ENCODE results near the gene MOB3A. TPM values are rescaled to one million over a fixed set of nuclear protein-coding genes. Genes with fewer than 3 reads are reported as not detected.

Gene MOB3A
- total and polyA plus RNA-seq, 2 experiments from 2014 or later = 2.9 to 5.9 TPM

DNA sequence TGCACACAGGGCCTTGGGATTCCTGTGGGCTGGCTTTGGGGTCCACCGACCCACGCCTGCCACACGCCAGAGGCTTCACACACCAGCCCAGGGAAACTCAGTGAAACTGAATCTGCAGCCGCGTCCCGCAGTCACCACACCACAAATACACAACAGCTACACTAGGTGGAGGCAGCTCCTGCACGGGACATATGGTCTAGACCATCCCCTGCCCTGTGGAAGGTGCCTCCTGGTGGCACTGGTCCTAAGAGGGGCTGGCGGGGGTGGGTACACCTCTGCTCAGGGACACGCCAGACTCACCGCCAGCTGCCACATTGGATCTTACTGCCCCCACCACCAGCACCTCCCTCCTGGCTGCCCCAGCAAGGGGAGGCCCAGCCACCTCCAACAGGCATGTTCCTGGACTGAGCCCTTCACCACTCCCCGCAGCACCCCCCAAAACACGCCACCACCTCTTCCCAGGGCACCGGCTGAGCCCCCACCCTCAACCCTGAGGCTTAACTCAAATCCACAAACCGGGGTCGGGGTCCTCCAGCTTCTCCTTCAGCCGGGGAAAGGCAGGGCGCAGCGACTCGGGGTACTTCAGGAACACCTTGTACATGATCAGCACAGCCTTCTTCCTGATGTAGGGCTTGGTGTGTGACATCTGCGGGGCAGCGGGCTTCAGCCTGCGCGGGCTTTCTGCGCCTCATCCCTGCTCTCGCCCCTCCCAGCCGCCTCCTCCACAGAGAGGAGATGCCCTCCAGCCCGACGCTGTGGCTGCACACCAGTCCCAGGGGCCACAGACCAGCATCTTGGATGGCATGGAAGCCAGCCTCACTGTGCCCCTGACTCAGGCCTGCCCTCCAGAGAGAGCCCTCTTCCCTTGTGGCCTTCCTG is 34.0 kb upstream of the MOB3A start:
- Mint-ChIP-seq H3K9me3 (no peaks in the 10 kb centered on the region), H3K27me3 (ENCODE audit: insufficient read depth, low read depth, poor library complexity) (peaks cover 3% of the 10 kb centered on the region), H3K36me3 (ENCODE audit: low read depth) (peaks cover 67% of the 10 kb centered on the region), H3K4me1 (no peaks in the 10 kb centered on the region; the same call in 2 of the 3 replicates), H3K4me3 (no peak overlapping the region), H3K27ac (no peak overlapping the region)
- H3K9me2 ChIP-seq (ENCODE audit: insufficient read depth) = no peaks in the 10 kb centered on the region
- peaks cover 21% of the 10 kb centered on the region for H4K20me1 ChIP-seq (replicated peaks; ENCODE audit: insufficient read depth)
- H3K4me3 ChIP-seq = no peak overlapping the region
- no peaks in the 10 kb centered on the region for H3K4me1 ChIP-seq (ENCODE audit: insufficient read depth)
- no peaks in the 10 kb centered on the region for H3K27me3 ChIP-seq (ENCODE audit: insufficient read depth)
- no peak overlapping the region for H3K27ac ChIP-seq (ENCODE audit: low read depth)
- 0 out of 2 replicates have a peak, but pooled peaks cover 8% of the 10 kb centered on the region for H3F3A ChIP-seq (replicated peaks; ENCODE audit: low read depth)
- H3K36me3 ChIP-seq (ENCODE audit: insufficient read depth) = peaks cover 25% of the 10 kb centered on the region
- no peak overlapping the region for H2AFZ ChIP-seq
- ATAC-seq (no peak), DNase-seq (ENCODE audit: low spot score) (no peak)
- TF ChIP-seq, protein P1, sequence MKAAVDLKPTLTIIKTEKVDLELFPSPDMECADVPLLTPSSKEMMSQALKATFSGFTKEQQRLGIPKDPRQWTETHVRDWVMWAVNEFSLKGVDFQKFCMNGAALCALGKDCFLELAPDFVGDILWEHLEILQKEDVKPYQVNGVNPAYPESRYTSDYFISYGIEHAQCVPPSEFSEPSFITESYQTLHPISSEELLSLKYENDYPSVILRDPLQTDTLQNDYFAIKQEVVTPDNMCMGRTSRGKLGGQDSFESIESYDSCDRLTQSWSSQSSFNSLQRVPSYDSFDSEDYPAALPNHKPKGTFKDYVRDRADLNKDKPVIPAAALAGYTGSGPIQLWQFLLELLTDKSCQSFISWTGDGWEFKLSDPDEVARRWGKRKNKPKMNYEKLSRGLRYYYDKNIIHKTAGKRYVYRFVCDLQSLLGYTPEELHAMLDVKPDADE (IDR thresholded peaks at IDR 0.05) = no peak
- TF ChIP-seq CREB1 (CRISPR knock-in tag; IDR thresholded peaks at IDR 0.05; ENCODE audit: low read depth) (no peak), ZNF114 (CRISPR knock-in tag; IDR thresholded peaks at IDR 0.05) (no peak)
- H3K79me2 ChIP-seq (replicated peaks; ENCODE audit: insufficient read depth) = peaks cover 18% of the 10 kb centered on the region
- H3K4me2 ChIP-seq = no peak overlapping the region

DNA sequence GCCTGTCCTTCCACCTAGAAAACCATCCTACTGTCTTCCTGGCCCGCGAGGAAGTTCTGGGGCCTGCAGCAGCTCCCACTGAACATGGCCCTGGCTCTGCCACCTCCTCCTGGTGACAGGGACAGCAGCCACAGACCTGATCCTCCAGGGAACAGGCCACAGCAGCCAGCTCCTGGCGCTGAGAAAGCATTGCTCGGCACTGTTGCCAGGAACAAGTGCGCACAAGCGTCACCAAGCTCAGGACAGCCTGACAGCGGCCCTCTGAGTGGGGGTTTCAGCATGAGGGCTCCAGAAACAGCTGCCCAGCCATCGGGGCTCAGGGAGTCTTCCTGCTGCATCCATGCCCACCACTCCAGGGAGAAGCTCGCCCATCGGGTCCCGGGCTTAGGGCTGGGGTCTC is 33.4 kb upstream of the MOB3A start:
- Mint-ChIP-seq H3K4me3 (no peak overlapping the region), H3K9me3 (no peaks in the 10 kb centered on the region), H3K27ac (no peak overlapping the region), H3K27me3 (ENCODE audit: insufficient read depth, low read depth, poor library complexity) (peaks cover 4% of the 10 kb centered on the region), H3K4me1 (no peaks in the 10 kb centered on the region; the same call in 2 of the 3 replicates), H3K36me3 (ENCODE audit: low read depth) (peaks cover 71% of the 10 kb centered on the region)
- Histone ChIP-seq H3K4me3 (no peak overlapping the region), H3K79me2 (replicated peaks; ENCODE audit: insufficient read depth) (peaks cover 14% of the 10 kb centered on the region), H3K4me1 (ENCODE audit: insufficient read depth) (no peaks in the 10 kb centered on the region), H3K27me3 (ENCODE audit: insufficient read depth) (no peaks in the 10 kb centered on the region), H3K4me2 (no peak overlapping the region), H3K9me2 (ENCODE audit: insufficient read depth) (no peaks in the 10 kb centered on the region), H4K20me1 (replicated peaks; ENCODE audit: insufficient read depth) (peaks cover 15% of the 10 kb centered on the region), H3K36me3 (ENCODE audit: insufficient read depth) (peaks cover 32% of the 10 kb centered on the region), H3F3A (replicated peaks; ENCODE audit: low read depth) (peaks cover 8% of the 10 kb centered on the region; the same call in 1 of the 2 replicates), H3K27ac (ENCODE audit: low read depth) (no peak overlapping the region), H2AFZ (no peak overlapping the region)
- ATAC-seq (no peak), DNase-seq (ENCODE audit: low spot score) (no peak)
- TF ChIP-seq ZNF331 (CRISPR knock-in tag; IDR thresholded peaks at IDR 0.05; ENCODE audit: low read depth) (no peak), JUNB (IDR thresholded peaks at IDR 0.05; ENCODE audit: unreplicated experiment) (no peak), STAT1 (IDR thresholded peaks at IDR 0.05; ENCODE audit: unreplicated experiment) (no peak)
- TF ChIP-seq, protein P2, sequence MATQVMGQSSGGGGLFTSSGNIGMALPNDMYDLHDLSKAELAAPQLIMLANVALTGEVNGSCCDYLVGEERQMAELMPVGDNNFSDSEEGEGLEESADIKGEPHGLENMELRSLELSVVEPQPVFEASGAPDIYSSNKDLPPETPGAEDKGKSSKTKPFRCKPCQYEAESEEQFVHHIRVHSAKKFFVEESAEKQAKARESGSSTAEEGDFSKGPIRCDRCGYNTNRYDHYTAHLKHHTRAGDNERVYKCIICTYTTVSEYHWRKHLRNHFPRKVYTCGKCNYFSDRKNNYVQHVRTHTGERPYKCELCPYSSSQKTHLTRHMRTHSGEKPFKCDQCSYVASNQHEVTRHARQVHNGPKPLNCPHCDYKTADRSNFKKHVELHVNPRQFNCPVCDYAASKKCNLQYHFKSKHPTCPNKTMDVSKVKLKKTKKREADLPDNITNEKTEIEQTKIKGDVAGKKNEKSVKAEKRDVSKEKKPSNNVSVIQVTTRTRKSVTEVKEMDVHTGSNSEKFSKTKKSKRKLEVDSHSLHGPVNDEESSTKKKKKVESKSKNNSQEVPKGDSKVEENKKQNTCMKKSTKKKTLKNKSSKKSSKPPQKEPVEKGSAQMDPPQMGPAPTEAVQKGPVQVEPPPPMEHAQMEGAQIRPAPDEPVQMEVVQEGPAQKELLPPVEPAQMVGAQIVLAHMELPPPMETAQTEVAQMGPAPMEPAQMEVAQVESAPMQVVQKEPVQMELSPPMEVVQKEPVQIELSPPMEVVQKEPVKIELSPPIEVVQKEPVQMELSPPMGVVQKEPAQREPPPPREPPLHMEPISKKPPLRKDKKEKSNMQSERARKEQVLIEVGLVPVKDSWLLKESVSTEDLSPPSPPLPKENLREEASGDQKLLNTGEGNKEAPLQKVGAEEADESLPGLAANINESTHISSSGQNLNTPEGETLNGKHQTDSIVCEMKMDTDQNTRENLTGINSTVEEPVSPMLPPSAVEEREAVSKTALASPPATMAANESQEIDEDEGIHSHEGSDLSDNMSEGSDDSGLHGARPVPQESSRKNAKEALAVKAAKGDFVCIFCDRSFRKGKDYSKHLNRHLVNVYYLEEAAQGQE (IDR thresholded peaks at IDR 0.05; ENCODE audit: unreplicated experiment) = no peak
